Stimulated activated CD8-positive, alpha-beta memory T cell treated with anti-CD3 and anti-CD28 coated beads, Interleukin-4, amount 100 ng/mL, for 1 hour (primary cell): Measurements from ENCODE around the gene DIP2C.
"Not testable (repeated sequence)": the region's sequence is repeated elsewhere in the genome, so short reads cannot be mapped to it uniquely, and the experiment has no call there.

Source experiments
- DNase-seq, 2 donors: peaks; one replicate each; pipeline ENCODE4 v3.0.0-alpha.2; 2020; ENCODE audit warnings: low read depth in 2 of 2, low spot score in 1 of 2

Gene DIP2C

GRCh38 chr10:661597-662222 is 27.8 kb downstream of the DIP2C start:
- DNase-seq, result no peak

GRCh38 chr10:660970-661596 is 28.4 kb downstream of the DIP2C start:
- no peak for DNase-seq

- DNase-seq, result no peak
These were observed 29.0 kb downstream of the DIP2C start for GRCh38 chr10:660413-660969.

GRCh38 chr10:659688-660141 is 29.8 kb downstream of the DIP2C start:
- DNase-seq, result no peak

DNA sequence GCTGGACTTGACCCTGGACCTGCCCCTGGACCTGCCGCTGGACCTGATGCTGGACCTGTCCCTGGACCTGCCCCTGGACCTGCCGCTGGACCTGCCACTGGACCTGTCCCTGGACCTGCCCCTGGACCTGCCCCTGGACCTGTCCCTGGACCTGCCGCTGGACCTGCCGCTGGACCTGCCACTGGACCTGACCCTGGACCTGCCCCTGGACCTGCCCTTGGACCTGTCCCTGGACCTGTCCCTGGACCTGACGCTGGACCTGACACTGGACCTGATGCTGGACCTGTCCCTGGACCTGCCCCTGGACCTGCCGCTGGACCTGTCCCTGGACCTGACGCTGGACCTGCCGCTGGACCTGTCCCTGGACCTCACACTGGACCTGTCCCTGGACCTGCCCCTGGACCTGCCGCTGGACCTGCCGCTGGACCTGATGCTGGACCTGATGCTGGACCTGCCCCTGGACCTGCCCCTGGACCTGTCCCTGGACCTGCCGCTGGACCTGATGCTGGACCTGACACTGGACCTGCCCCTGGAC is 31.6 kb downstream of the DIP2C start:
- not testable (repeated sequence) for DNase-seq

GRCh38 chr10:656883-657282 is 32.6 kb downstream of the DIP2C start:
- no peak for DNase-seq

DNA sequence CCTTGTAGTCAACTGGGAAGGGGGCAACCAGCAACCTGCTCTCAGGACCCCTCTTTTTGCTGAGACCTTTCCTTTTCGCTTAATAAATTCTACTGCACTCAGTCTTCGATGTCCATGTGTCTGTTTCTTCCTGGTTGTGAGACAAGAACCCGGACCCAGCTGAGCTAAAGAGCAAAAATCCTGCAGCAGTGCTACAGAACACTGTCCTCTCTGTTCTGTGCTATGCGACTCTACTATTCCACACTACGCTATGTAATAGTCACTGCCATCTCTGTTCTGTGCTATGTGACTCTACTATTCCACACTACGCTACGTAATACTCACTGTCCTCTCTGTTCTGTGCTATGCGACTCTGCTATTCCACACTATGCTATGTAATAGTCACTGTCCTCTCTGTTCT is 34.3 kb downstream of the DIP2C start:
- DNase-seq, result no peak

DNA sequence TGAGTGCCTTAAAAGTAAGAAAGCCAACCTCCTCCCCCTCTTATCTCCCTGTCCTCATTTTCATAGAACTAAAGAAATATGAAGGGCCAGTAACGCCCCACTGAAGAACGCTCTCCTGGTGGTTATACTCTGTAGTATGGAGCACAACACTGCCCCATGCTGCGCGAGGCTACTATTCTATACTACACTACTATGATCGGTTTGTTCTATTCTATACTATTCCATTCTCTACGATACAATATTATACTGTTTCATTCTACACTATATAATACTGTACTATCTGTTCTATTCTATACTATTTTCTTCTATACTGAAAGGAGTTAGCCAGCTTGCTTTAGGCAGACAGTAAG is 34.8 kb downstream of the DIP2C start:
- no peak for DNase-seq

GRCh38 chr10:653991-654646 is 35.3 kb downstream of the DIP2C start:
- no peak for DNase-seq

- DNase-seq, result not testable (repeated sequence)
These were observed 36.5 kb downstream of the DIP2C start for GRCh38 chr10:652832-653459.

GRCh38 chr10:652233-652632 is 37.2 kb downstream of the DIP2C start:
- DNase-seq, result no peak

DNA sequence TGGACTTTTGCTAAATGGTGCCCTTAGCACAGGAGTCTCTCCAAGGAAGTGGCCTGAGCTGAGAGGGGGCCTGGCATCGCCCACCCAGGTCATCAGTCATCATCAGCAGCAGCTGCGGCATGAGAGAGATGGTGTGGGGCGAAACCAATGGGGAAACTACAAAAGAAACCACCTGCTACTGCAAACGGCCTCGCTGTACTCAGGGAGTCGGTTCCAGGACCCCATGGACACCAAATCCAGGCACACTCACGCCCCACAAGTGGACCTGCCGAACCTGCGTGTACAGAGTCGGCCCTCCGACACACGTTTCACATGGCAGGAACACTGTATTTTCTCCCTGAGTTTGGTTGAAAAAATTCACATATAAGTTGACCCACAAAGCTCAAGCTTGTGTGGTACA is 37.8 kb downstream of the DIP2C start:
- no peak for DNase-seq

GRCh38 chr10:650886-651615 is 38.4 kb downstream of the DIP2C start:
- DNase-seq, result no peak

DNA sequence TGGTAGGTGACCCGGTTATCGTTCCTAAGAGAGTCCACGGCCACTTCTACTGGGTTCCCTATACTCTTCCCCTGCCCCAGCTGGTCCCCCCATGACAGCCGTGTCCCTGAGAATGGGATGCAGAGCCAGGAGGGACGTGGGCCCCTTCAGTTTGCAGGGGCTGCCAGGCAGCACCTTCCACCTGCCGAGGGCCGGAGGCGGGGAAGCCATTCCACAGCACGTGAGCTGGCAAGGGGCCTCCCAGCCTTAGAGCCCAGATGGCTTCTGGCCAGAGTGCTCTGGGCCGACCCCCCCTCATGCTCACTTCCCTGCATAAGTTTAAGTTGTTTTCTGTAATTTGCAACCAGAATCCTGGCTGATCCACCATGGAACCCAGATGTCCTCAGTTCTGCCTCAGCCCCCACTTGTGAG is 39.0 kb downstream of the DIP2C start:
- no peak for DNase-seq

DNA sequence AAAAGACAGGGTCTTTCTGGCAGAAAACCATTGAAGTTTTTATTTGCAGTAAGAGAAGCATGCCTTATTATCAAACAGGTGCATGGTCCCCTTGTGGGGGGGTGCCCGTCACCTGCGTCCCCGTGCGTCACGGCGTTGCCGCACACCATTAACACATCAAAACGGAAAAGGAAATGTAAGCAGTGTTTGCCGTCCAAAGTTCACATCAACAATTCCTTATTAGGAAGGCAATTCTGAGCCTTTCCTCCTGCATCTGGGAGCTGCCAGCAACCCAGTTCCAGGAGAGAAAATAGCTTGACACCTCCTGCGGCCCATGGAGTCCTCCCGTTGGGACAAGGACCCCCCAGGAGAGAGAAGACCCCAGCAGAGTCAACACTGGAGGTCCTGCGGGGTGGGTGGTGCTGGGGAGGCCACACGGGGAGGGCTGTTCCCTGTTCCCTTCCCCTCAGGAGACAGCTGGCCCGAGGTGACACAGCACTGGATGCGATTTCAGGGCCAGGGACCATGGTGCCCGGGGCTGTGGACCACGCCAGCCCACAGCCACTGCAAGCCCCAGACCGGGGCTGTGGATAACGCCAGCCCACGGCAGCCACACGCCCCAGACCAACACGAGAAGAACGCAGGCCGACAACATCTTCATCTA is 39.5 kb downstream of the DIP2C start:
- DNase-seq, result no peak

DNA sequence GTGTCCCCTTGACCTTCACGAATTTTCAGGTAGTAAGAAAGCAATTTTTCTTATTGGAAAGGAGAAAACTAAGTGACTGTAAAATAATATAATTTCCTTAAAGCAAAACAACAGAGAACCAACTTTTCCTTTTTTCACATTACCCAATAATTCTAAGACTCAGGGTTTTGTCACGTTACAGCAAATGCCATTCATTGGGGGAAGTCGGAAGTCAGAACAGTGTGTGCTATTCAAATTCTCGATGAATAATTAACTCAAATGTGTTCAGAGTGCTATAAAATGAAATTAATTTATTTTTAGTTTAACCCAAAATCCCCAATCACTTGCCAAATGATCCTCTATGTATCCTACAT is 40.0 kb downstream of the DIP2C start:
- no peak for DNase-seq

DNA sequence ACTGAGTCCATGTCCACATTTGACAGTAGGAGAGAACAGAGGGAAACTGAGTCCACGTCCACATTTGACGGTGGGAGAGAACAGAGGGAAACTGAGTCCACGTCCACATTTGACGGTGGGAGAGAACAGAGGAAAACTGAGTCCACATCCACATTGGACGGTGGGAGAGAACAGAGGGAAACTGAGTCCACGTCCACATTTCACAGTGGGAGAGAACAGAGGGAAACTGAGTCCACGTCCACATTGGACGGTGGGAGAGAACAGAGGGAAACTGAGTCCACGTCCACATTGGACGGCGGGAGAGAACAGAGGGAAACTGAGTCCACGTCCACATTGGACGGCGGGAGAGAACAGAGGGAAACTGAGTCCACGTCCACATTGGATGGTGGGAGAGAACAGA is 42.4 kb downstream of the DIP2C start:
- not testable (repeated sequence) for DNase-seq

GRCh38 chr10:646118-646524 is 43.3 kb downstream of the DIP2C start:
- DNase-seq, result no peak

- no peak for DNase-seq
These were observed 44.5 kb downstream of the DIP2C start for GRCh38 chr10:644943-645334.

- no peak for DNase-seq
These were observed 45.2 kb downstream of the DIP2C start for GRCh38 chr10:644076-644942.
